ENCODE data around the gene SMAGP. TPM values are rescaled to one million over a fixed set of nuclear protein-coding genes. Genes with fewer than 3 reads are reported as not detected.
"Not testable (repeated sequence)": the region's sequence is repeated elsewhere in the genome, so short reads cannot be mapped to it uniquely, and the experiment has no call there.

Gene SMAGP, protein sequence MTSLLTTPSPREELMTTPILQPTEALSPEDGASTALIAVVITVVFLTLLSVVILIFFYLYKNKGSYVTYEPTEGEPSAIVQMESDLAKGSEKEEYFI
- total RNA-seq = 27.4 TPM

DNA sequence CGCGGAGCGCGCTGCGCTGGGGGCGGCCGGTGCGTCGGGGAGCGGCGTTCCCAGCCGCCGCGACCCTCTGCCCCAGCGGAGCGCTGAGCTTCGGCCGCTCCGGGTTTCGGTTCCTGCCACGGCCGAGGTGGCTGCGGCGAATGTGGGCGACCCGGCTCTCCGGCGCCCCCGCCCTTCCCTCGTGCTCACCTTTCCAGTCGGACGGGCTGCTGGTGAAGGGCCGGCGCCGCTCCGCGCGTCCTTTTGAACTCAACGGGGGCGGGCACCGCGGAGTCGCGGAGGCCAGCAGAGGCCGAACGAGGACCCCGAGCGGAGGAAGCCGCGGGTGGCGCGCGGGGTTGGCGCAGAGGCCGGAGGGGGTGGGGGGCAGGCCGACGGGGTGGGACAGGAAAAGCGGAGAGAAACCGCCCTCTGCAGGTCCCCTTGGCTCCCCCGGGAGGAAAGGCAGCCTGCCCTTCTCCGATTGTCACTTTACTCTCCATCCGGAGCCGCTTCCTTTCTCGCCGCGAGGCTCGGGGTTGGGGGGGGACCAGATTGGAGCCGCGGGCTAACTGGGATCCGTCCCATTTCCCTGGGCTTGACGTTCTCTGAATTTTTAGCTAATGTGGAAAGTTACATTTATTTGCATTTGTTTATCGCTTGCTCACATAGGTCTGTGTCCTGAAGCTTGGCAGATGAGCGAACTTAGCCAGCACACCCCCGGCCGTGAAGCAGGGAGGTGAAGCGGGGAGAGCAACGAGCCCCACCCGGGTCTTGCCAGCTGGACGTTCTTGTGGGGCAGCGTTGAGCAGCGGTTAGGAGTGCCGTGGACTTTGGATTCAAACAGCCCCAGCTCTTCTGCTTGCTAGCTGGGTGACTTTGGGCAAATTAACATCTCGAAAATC, at the start of gene SMAGP:
Gene SMAGP (minus strand): TSS at position 349 of the 884 bp plus-strand sequence. CDS start 1,137 bp downstream, outside the sequence.
- intact Hi-C loops (cut with DNase I) = loop anchor here (2.0 kb wide), 1 partner anchor 52 kb away; the partner anchor contains the start of gene POU6F1
- Histone ChIP-seq H3K9me3 (no peaks in the 10 kb centered on the region), H3K27ac (peak within 1 kb of the TSS; percentile 28 to 38), H3K27me3 (no peaks in the 10 kb centered on the region), H3K4me1 (peaks cover 3% of the 10 kb centered on the region in 2 donors), H3K36me3 (no peaks in the 10 kb centered on the region), H3K4me3 (peak within 1 kb of the TSS; percentile 97)
- TF ChIP-seq, protein P1, sequence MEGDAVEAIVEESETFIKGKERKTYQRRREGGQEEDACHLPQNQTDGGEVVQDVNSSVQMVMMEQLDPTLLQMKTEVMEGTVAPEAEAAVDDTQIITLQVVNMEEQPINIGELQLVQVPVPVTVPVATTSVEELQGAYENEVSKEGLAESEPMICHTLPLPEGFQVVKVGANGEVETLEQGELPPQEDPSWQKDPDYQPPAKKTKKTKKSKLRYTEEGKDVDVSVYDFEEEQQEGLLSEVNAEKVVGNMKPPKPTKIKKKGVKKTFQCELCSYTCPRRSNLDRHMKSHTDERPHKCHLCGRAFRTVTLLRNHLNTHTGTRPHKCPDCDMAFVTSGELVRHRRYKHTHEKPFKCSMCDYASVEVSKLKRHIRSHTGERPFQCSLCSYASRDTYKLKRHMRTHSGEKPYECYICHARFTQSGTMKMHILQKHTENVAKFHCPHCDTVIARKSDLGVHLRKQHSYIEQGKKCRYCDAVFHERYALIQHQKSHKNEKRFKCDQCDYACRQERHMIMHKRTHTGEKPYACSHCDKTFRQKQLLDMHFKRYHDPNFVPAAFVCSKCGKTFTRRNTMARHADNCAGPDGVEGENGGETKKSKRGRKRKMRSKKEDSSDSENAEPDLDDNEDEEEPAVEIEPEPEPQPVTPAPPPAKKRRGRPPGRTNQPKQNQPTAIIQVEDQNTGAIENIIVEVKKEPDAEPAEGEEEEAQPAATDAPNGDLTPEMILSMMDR (IDR thresholded peaks at IDR 0.05) = peak in 1 of 3 experiments; percentile 4
- DNase-seq (ENCODE audit: low spot score in 2 of 2) = peak in 1 of 2 donors; percentile 67

DNA sequence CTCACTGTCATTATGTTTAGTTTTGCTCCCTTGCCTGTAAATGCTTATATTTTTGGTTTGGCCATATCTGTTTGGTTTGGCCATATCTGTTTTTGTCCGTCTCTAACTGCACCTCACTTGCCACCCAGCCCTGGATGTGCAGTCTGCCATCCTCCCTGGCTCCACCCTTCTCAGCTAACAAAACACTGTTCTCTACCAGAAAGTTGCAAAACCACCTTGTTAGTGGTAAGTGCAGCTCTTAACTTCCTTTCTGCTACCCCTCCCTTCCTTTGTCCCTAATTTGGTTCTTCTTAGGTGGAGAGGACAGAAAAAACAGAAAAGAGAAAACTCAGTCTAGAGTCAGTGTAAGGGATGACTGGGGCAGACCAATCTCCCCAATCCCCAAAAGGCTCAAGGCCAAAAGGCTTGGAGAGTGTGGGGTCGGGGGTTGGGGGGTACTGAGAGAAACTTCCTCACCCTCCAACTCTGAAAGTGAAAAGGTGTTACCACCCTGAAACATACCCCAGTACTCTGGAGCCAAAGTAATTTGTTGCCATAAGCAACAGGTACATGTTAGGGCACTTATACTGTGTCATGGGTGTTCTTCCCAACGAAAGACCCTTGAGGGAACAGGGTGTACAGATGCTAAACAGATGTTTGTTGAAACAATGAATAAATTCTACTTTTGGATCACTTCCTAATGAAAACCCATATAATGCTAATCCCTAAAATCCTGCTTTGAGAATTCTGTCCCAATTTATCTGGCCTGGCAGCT, 48.8 kb upstream of the SMAGP start:
- Histone ChIP-seq H3K4me3 (no peak overlapping the region), H3K9me3 (no peaks in the 10 kb centered on the region), H3K27ac (no peak overlapping the region), H3K4me1 (no peaks in the 10 kb centered on the region), H3K27me3 (no peaks in the 10 kb centered on the region), H3K36me3 (no peaks in the 10 kb centered on the region)
- no peak for DNase-seq (ENCODE audit: low spot score in 2 of 2)
- intact Hi-C loops (cut with DNase I) = no loop called here
- TF ChIP-seq, protein P1 (IDR thresholded peaks at IDR 0.05) = no peak

DNA sequence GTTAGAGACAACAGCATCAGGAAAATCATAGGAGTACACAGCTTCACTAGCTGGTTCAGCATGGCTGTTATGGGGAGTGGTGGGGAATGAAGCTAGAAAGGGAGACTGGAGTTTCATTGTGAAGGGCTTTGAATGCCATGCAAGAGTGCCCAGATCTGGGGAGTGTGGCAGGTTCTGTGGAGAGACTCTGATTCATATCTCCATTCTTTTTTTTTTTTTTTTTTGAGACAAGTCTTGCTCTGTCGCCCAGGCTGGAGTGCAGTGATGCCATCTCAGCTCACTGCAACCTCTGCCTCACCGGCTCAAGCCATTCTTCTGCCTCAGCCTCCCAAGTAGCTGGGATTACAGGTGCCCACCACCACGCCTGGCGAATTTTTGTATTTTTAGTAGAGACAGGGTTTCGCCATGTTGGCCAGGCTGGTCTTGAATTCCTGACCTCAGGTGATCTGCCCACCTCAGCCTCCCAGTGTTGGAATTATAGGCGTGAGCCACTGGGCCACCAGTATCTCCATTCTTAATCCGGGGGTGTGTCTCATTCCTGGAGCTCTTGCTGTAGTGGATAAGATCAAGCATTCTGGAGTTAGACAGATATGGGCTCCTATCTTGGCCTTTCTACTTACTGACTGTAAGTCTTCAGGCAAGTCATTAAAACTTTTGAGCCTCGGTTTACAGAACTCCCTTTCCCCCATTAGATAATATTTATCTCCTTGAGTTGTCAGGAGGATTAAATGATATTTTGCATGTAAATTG, 48.0 kb upstream of the SMAGP start:
- H3K27ac ChIP-seq; H3K4me3 ChIP-seq; H3K27me3 ChIP-seq; DNase-seq (ENCODE audit: low spot score in 2 of 2); H3K9me3 ChIP-seq; H3K4me1 ChIP-seq; intact Hi-C loops (cut with DNase I); H3K36me3 ChIP-seq: not testable (repeated sequence)

DNA sequence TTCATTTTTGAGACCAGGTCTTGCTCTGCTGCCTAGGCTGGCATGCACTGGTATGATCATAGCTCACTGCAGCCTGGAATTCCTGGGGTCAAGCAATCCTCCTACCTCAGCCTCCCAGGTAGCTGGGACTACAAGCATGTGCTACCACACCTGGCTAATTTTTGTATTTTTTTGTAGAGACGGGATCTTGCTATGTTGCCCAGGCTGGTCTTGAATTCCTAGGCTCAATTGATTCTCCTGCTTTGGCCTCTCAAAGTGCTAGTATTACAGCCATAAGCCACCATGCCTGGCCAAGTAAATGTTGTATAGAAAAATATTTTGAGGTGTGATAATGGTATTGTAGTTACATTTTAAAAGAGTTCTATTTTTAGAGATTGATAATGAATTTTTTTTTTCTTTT, 41.2 kb upstream of the SMAGP start:
- Histone ChIP-seq H3K9me3 (no peaks in the 10 kb centered on the region), H3K27me3 (no peaks in the 10 kb centered on the region), H3K27ac (no peak overlapping the region), H3K4me3 (no peak overlapping the region), H3K4me1 (no peaks in the 10 kb centered on the region), H3K36me3 (no peaks in the 10 kb centered on the region)
- intact Hi-C loops (cut with DNase I) = no loop called here
- TF ChIP-seq, protein P1 (IDR thresholded peaks at IDR 0.05) = no peak
- DNase-seq (ENCODE audit: low spot score in 2 of 2) = no peak

DNA sequence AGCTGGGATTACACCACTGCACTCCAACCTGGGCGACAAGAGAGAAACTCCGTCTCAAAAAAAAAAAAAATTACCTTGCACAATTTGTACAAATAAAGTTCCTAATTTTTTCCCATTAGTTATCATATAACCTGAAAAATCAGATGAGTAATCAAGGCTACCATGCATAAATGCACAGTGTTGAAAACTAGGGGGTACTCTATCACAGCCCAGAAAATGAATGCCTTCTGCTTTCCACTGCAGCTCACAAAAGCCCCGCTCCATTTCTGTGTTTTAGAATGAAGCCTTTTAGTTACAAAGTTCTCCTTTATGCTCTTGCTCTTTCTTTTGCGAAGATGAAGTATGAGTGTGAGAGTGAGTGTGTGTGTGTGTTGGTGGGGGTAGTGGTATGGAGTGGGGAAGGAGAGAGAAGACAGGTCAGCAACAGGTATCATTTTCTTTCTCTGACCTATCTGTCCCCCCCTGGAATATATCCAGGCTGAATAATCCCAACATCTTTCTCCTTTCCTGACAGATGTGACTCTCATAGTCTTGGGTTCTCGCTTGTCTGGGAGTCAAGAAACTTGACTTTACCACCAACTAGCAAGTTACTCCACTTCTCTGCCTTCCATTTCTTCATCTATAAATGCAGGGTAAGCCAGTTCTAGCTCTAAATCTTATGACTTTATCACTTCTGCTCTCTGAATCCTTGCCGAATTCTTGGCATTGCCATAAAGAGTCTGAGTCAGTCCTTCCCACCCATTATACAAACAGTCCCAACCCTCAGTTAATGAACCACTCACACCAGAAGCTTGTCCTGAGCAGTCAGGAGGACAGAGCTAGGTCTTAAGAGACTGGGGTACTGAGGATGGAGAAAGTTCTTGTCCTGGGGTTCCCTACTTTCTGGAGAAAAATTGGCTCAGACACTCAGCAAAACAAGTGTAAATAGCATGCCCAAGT, 37.7 kb upstream of the SMAGP start:
- TF ChIP-seq, protein P1 (IDR thresholded peaks at IDR 0.05) = no peak
- no peaks in the 10 kb centered on the region for H3K27me3 ChIP-seq
- DNase-seq (ENCODE audit: low spot score in 2 of 2) = no peak
- no peak overlapping the region for H3K4me3 ChIP-seq
- no peaks in the 10 kb centered on the region for H3K9me3 ChIP-seq
- H3K36me3 ChIP-seq = no peaks in the 10 kb centered on the region
- H3K4me1 ChIP-seq = no peaks in the 10 kb centered on the region
- no peak overlapping the region for H3K27ac ChIP-seq
- intact Hi-C loops (cut with DNase I) = no loop called here

Measured in ascending aorta (tissue), 2 donors.